ENCODE measurements around the gene FAM120B.
A peak's percentile ranks its signal among the peaks of the same experiment; 100 is the strongest.
"Not testable (repeated sequence)": the region's sequence is repeated elsewhere in the genome, so short reads cannot be mapped to it uniquely, and the experiment has no call there.

The FAM120B gene

DNA sequence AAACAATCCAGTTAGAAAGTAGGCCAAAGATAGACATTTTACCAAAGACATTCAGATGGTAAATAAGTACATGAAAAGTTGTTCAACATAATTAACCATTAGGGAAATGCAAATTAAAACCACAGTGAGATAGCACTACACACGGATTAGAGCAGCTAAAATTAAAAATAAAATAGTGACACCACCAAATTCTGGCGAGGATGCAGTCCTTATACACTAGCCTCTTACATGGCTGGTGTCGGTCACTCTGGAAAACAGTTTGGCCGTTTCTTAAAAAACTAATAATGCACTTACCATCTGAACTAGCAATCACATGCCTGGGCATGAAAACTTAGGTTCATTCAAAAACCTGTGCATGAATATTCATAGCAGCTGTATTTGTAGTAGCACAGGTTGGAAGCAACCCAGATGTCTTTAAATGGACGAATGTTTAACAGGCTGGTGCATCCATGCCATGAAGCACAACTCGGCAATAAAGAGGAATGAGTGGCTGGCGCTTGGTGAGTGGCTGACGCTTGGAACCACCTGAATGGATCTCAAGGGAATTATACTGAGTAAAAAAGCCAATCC, 77.0 kb downstream of the FAM120B start:
- no peak for DNase-seq (ENCODE audit: low spot score)

DNA sequence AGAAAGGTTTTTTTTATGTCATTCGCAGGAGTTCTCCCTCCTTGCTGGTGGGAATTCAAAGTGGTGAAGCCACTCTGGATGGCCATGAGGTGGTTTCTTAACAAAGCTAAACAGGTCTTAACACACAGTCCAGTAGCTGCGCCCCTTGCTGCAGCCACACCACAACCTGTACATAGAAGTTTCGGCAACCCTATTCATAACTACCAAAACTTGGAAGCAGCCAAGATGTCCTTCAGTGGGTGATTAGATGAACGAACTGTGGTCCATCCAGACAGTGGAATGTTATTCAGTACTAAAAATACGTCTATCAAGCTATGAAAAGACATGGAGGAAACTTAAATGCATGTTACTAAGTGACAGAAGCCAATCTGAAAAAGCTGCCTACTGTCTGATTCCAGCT, 78.9 kb downstream of the FAM120B start:
- DNase-seq (ENCODE audit: low spot score), result no peak

DNA sequence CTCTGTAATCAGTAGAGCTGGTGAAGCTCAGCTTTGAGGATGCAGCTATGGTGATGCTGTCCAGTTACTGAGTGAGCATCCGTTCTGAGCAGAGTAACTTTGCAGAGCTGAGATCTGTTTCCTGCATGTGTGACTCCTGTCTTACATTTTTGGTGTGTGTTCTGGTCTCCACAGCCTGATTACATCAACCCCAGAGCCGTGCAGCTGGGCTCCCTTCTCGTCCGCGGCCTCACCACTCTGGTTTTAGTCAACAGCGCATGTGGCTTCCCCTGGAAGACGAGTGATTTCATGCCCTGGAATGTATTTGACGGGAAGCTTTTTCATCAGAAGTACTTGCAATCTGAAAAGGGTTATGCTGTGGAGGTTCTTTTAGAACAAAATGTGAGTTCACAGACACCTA, 81.6 kb downstream of the FAM120B start:
- DNase-seq (ENCODE audit: low spot score), result no peak

- no peak for DNase-seq (ENCODE audit: low spot score)
Observed at GRCh38 chr6:170393033-170393432, 86.5 kb downstream of the FAM120B start.

DNA sequence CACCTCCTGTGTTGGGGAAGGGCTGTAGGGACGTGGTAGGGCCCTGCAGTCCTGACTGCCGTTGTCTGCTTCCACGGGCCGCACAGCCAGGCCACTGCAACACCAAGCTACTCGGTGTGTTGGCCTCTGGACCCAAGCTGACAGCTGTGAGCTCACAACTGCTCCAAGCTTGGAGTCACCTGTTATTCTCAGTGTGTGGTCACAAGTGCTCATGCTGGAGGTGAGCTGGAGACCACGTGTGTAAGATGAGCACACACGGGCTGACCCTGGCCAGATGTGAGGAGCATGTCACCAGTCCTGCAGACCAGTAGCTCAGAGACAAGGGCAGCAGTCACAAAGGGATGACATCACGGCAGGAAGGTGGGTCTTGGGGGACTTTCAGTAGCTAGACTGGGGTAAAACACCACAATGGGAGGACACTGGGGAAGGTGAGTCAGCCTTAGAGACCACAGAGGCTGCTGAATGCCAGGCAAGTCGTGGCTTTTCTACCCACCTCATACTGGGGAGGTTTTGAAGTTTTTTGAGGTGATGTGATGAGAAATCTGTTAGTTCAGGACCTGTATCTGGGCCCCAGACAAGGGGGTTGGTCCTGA, 87.3 kb downstream of the FAM120B start:
- DNase-seq (ENCODE audit: low spot score), result peak; percentile 6

DNA sequence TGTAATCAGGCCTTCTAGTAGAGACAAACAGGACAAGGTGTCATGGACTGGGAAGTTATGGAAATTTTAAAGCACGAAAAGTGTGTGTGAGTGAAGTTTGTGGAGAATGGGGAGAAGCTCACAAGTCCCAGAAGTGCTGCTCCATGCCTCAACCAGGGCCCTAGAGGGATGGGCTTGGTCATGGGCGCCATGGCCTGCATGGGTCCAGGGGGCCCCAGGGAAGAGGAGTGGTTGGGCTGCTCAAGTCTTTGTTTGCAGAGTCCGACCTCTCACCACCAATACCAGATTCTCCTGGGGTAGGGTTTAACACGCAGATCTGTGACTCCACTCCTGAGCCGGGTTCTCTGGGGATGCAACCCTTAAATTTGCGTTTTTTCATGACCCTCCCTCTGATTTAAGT, 88.4 kb downstream of the FAM120B start:
- no peak for DNase-seq (ENCODE audit: low spot score)

DNA sequence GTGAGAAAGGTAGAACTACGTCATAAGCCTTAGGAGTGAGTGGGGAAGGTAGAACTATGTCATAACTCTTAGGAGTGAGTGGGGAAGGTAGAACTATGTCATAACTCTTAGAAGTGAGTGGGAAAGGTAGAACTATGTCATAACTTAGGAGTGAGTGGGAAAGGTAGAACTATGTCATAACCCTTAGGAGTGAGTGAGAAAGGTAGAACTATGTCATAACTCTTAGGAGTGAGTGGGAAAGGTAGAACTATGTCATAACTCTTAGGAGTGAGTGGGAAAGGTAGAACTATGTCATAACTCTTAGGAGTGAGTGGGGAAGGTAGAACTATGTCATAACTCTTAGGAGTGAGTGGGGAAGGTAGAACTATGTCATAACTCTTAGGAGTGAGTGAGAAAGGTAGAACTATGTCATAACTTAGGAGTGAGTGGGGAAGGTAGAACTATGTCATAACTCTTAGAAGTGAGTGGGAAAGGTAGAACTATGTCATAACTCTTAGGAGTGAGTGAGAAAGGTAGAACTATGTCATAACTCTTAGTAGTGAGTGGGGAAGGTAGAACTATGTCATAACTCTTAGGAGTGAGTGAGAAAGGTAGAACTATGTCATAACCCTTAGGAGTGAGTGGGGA, 92.3 kb downstream of the FAM120B start:
- DNase-seq (ENCODE audit: low spot score), result not testable (repeated sequence)

DNA sequence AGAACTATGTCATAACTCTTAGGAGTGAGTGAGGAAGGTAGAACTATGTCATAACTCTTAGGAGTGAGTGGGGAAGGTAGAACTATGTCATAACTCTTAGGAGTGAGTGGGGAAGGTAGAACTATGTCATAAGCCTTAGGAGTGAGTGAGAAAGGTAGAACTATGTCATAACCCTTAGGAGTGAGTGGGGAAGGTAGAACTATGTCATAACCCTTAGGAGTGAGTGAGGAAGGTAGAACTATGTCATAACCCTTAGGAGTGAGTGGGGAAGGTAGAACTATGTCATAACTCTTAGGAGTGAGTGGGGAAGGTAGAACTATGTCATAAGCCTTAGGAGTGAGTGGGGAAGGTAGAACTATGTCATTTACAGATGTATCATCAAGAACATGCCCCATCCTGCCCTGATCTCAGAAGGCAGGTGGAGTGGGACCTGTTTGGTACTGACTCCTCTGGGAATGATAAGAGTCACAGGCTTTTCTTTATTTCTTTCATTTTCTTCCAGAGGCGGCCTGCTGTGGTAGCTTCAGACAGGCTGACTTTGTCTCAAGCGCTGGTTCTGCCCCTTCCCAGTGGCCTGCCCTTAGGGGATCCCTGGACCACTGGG, 93.5 kb downstream of the FAM120B start:
- DNase-seq (ENCODE audit: low spot score), result not testable (repeated sequence)

DNA sequence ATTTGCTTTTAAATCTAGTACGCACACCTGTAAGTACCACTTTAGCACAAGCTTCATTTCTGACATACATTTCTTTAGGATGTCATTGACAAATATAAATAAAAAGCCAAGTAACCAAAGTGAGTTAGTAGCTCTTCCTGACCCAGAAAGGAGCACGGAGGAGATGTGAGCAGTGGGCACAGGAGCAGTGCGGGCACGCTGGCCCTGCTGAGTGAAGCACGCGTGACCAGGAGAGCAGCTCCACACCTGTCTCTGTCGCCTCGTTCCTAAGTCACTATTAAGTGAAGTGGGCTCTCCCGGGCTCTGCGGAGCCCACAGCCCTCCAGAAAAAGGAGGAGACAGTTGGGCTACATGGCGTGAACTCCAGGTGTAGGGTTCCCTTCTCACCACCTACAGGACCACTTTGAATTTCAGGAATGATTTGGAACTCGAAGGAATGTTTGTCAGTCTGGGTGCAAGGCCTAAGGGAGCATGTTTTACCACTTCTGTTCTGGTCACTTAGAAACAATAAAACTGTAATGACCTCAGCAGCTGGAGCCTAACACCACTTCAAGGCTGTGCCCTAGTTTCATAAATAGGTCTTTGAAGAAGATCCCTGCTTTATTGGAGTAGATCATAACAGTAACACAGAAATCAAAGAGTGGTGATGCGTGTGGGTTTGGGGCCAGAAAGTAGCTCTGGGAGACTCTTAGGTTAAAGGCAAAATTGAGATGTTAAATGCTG, 95.9 kb downstream of the FAM120B start:
- DNase-seq (ENCODE audit: low spot score), result no peak

DNA sequence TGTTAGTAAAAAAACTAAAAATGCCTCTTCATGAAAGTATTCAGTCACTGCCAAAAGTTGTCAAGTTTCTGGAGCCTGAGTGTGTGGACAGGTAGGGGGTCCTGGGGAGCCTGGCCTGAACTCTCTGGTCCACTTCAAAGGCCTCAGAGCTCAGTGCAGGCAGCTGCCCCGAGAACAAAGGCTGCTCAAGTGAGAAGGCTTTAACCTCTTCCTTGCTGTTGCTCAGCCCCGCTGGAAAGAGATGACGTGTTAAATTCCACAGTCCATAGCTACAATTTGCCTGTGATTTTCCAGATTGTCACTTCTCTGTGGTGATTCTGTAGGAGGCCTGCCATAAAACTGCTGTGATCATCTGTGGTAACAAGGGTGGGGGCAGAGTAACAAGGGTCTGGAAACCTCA, 96.9 kb downstream of the FAM120B start:
- DNase-seq (ENCODE audit: low spot score), result no peak

GRCh38 chr6:170404036-170404435, 97.5 kb downstream of the FAM120B start:
- no peak for DNase-seq (ENCODE audit: low spot score)

DNA sequence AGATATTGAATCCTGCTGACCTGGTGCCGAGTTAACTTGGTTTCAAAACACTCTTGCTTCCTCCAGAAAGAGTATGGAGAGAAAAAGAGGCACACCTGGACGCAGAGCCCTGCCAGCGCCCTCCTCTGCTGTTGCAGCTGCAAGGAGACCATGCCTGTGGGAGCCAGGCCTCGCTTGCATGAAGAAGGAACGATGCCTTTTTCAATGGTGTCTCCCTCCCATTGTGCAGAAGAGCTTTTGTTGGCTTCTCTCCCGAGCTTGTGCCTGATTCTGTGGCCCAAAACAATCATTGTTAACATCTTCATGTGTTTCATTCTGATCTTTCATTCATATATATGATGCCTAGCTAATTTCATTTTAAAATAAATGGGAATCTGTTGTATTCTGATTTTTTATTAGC, 98.1 kb downstream of the FAM120B start:
- DNase-seq (ENCODE audit: low spot score), result no peak

- DNase-seq (ENCODE audit: low spot score), result no peak
Observed at GRCh38 chr6:170405311-170405975, 98.9 kb downstream of the FAM120B start.

GRCh38 chr6:170407200-170407599, 100.6 kb downstream of the FAM120B start:
- DNase-seq (ENCODE audit: low spot score), result no peak

GRCh38 chr6:170407932-170408331, 101.4 kb downstream of the FAM120B start:
- no peak for DNase-seq (ENCODE audit: low spot score)

DNA sequence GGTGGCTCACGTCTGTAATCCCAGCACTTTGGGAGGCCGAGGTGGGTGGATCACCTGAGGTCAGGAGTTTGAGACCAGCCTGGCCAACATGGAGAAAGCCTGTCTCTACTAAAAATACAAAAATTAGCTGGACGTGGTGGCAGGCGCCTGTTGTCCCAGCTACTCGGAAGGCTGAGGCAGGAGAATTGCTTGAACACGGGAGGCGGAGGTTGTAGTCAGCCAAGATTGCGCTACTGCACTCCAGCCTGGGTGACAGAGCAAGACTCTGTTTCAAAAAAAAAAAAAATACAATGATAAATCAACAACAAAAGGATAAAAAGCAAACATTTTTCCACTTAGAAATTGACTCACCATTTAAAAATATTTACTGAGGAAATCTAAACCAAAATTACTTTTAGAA, 103.2 kb downstream of the FAM120B start:
- DNase-seq (ENCODE audit: low spot score), result not testable (repeated sequence)

DNA sequence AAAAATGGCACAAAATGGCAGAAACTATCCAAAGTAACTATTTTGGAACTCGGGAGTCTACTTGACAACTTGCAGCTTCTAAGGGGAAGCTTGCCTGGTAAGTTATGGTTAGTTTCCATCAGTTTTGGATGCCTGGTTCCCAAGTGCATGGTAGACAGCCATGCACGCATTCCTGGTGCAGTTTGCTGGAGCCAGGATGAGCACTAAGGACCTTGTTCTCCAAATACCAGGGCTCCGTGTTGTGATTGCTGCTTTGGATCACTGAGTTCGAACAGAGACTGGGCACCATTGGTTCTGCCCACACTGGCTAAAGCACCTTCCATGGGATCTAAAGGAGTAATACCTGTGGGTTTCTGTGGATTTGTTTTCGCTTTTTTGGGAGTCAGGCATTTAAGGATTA, 103.7 kb downstream of the FAM120B start:
- no peak for DNase-seq (ENCODE audit: low spot score)

DNA sequence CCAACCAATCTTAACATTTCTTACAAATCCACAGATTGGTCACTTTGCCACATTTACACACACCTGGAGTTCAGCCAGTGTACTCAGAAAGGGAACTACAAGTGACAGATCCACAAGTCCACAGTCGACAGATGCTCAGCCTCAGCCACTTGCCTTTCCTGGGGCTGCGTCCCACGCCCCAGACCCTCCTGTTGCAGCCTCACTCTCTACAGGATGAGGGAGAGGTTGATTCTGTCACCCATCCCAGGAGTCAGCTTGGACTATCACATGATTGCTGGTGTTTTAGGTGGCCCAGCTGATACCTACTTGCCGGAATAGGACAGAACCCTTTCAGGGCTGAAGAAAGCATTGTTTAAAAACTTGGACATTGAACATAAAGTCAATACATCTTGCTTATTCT, 108.8 kb downstream of the FAM120B start:
- no peak for DNase-seq (ENCODE audit: low spot score)

DNA sequence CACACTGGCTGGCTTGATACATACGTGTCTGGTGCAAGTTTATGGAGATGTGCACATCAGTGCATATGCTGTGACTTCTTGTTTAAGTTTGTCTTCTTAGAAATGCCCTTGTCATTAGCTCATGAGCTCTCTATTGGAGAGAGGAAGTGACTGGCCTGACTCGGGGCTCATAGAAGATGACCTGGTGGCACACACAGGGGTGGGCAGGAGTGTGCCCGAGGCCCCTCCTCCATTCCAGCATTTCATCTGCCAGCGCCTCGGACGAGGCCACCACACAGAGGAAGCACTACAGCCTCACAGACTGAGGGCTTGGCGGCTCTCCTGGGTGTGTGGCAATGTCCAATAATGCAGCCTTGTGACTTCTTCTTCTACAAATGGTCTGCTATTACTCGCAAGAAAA, 109.7 kb downstream of the FAM120B start:
- no peak for DNase-seq (ENCODE audit: low spot score)

- no peak for DNase-seq (ENCODE audit: low spot score)
Observed at GRCh38 chr6:170416959-170417606, 110.5 kb downstream of the FAM120B start.

DNA sequence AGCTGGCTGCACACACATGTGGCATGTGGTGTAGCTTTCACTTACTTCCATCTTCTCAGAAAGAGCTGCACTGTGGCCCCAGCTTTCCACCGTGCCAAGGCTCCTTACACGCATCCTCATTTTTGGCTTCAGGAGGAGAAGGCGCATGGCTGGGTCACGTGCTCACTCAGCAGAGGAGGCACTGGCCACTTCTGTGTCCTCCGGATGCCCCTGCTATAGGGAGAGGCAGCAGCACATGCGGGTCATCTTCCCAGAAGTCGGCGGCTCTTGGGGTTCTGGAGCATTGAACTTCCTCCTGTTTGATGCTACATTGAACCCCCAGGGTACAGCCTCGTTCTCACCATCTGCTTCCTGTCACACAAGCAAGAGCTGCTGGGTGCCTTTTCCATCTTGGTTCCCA, 111.3 kb downstream of the FAM120B start:
- no peak for DNase-seq (ENCODE audit: low spot score)

DNA sequence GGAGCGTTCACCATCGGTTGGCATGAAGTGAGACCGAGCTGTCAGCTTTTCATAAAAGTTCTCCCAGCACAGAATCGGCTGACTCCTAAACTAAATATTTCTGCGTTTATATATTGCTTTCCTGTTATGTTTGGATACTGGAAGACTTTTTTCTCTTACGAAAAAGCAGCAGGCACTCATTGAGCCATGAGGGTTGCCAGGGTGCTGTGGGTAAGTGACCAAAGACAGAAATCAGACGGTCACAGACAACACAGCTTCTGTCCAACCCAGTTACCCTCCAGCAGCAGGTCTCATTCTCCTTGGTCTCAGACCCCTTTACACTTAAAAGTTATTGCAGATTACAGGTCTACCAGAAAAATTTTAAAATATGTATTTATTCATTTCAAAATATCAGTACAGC, 113.7 kb downstream of the FAM120B start:
- no peak for DNase-seq (ENCODE audit: low spot score)

All from CD4-positive, alpha-beta T cell treated with Interleukin-2 at 100 ng/mL for 4 hours (primary cell).